DMS153 (cell line): ENCODE data around the gene MAGEC3.

Source experiments
- DNase-seq: peaks from one replicate; lab custom pipeline; 2025; lab: John Stamatoyannopoulos, UW

Gene MAGEC3

GRCh38 chrX:141945426-141945825 lies 107.3 kb downstream of the MAGEC3 start:
- no peak for DNase-seq

GRCh38 chrX:141947350-141947749 lies 109.2 kb downstream of the MAGEC3 start:
- DNase-seq = no peak
